Mesothelial cell of epicardium (in vitro differentiated cells): ENCODE measurements around the gene PVALEF. TPM values are rescaled to one million over a fixed set of nuclear protein-coding genes. Genes with fewer than 3 reads are reported as not detected.
A peak's percentile ranks its signal among the peaks of the same experiment; 100 is the strongest.

ENCODE experiments used
- DNase-seq, 2 experiments: peaks; one replicate each; pipeline ENCODE4 v3.0.0; 2021; ENCODE audit warnings: low spot score in 2 of 2; ENCODE audit not compliant: unreplicated experiment in 2 of 2
- H3K27ac Mint-ChIP-seq: 2 replicates; pipeline ENCODE4 v1.8.0; 2021; ENCODE audit warnings: mixed read lengths
- H3K27me3 Mint-ChIP-seq: 2 replicates; pipeline ENCODE4 v1.8.0; 2021; ENCODE audit warnings: low read depth, mixed read lengths
- H3K36me3 Mint-ChIP-seq: 2 replicates; pipeline ENCODE4 v1.8.0; 2021; ENCODE audit warnings: mixed read lengths
- H3K4me1 Mint-ChIP-seq: 2 replicates; pipeline ENCODE4 v1.8.0; 2021; ENCODE audit warnings: mixed read lengths
- H3K4me3 Mint-ChIP-seq: 2 replicates; pipeline ENCODE4 v1.8.0; 2021; ENCODE audit warnings: mild to moderate bottlenecking, moderate library complexity, mixed read lengths
- H3K9me3 Mint-ChIP-seq: 2 replicates; pipeline ENCODE4 v1.8.0; 2021; ENCODE audit warnings: mixed read lengths
- total RNA-seq: library from RNA; stranded (reverse); gene quantifications from 3 replicates; pipeline ENCODE4 v1.2.1, GENCODE V29; 2021
- TF ChIP-seq, protein P1 (sequence below): fragments of 200-600 bp; sonication (generic); IDR thresholded peaks from one replicate; pipeline ENCODE4 v1.5.0; 2021; ENCODE audit warnings: antibody characterized with exemption; ENCODE audit not compliant: unreplicated experiment

PVALEF gene
- total RNA-seq, 1 donor from 2014 or later = 0.22 TPM

DNA sequence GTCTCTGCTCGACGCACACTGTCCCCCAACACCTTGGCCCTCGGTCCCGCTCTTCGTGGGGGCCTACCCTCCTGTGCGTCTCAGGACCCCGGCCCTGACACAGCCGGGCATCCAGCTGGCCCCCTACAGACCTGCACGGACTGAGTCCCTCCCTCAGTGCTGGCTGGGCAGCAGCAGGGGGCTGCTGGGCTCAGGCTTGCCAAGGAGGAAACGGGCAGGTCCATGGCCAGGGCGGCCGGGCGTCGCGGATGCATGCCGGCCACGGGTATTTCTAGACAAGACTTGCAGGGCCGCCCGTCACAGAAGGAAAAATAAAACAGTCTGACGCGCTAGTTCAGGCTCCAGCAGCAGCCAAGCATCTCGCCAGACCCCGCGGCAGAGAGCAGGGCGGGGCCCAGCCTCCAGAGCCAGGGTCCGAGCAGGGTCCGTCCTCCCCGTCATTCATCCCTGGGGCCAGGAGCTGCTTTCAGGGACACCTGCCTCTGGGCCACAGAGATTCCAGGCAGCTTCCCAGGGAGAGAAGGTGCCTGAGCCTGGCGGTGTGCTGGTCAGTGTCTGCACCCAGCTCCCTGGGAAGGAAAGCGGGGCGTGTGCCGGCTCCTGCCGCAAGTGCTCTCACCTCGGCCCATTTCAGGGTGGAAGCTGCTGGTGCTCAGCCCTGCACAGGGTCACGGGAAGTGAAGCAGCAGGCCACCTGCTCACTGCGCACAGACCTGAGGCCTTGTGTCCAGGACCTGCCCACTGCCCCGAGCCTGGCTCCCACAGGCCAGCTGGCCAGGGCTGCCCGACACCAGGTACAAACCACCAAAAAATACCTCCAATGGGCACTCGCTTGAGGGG, 7.2 kb upstream of the PVALEF start:
- no peak for DNase-seq
- TF ChIP-seq, protein P1, sequence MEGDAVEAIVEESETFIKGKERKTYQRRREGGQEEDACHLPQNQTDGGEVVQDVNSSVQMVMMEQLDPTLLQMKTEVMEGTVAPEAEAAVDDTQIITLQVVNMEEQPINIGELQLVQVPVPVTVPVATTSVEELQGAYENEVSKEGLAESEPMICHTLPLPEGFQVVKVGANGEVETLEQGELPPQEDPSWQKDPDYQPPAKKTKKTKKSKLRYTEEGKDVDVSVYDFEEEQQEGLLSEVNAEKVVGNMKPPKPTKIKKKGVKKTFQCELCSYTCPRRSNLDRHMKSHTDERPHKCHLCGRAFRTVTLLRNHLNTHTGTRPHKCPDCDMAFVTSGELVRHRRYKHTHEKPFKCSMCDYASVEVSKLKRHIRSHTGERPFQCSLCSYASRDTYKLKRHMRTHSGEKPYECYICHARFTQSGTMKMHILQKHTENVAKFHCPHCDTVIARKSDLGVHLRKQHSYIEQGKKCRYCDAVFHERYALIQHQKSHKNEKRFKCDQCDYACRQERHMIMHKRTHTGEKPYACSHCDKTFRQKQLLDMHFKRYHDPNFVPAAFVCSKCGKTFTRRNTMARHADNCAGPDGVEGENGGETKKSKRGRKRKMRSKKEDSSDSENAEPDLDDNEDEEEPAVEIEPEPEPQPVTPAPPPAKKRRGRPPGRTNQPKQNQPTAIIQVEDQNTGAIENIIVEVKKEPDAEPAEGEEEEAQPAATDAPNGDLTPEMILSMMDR = no peak
- Mint-ChIP-seq H3K27ac (no peak overlapping the region), H3K4me3 (no peak overlapping the region), H3K36me3 (no peaks in the 10 kb centered on the region), H3K27me3 (peaks cover 7% of the 10 kb centered on the region), H3K9me3 (no peaks in the 10 kb centered on the region), H3K4me1 (no peaks in the 10 kb centered on the region)

DNA sequence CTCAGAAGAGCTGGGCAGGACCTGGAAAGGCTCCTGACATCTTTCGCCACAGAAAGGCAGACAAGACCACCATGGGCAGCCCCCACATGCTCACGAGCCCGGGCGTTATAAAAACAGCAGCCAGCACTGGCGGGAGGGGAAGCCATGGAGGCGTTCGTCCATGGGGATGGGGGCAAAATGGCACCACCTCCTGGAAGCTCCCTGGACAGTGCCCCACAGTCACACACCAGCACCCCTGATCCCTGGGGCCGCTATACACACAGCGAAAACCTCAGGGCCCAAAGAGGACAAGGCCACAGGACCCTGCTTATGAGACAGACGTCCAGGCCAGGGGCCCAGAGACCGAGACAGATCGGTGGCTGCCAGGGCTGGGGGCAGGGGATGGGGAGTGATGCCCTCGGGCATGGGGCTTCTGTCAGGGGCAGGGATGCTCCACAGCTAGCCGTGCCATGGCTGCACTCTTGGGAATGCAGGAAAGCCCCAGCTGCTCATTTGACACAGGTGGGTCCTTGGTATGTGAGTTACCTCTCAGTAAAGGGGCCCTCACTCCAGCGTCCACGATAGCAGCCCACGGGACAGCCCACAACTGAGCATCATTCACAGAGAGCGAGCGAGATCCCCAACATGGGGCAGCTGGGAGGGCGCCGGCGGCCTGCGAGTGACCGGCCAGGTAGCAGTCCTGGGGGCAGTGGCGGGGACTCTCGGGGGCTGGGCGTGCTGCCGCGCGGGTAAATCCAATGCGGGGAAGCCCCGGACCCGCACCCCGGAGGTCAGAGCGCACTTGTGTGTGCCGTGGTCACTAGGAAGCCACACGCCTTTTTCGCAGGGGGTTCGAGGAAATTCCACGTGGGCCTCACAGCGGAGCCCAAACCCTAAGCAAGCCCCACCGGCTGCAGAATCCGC, 6.4 kb upstream of the PVALEF start:
- no peaks in the 10 kb centered on the region for H3K9me3 Mint-ChIP-seq
- H3K36me3 Mint-ChIP-seq = no peaks in the 10 kb centered on the region
- TF ChIP-seq, protein P1 = no peak

DNA sequence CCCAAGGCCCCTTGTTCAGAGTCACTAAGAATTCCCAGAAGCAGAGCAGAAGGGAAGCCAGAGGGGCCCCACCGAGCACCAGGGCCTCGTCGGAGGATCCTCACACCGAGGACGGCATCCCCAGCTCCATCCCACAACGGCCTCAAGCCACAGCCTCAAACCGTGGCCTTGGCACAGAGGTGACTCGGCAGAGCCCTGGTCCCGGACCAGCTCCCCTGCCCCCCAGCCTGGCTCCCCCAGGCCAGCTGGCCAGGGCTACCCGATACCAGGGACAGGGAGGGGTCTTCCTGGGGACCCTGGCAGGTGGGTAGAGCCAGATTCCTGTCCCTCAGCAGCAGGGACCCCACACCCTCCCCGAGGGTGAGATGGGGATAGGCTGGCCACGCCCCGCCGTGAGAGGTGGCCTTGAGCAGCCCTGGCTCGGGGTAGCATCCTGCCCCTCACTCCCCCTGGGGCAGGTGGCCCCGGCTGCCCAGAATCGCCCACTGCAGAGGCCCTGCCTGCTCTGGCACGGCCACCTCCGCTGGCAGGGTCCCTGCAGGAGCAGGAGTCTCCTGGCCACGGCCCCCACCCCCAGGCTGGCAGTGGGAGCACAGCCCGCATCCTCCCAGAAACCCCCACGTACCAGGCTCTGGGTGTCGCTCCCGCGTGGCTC, 5.6 kb upstream of the PVALEF start:
- TF ChIP-seq, protein P1 = no peak
- no peak for DNase-seq
- Mint-ChIP-seq H3K4me3 (no peak overlapping the region), H3K27ac (no peak overlapping the region), H3K9me3 (no peaks in the 10 kb centered on the region), H3K27me3 (peaks cover 3% of the 10 kb centered on the region), H3K36me3 (no peaks in the 10 kb centered on the region), H3K4me1 (peaks cover 6% of the 10 kb centered on the region)

More for the DNA sequence above, 6.4 kb upstream of the PVALEF start:
- no peak overlapping the region for H3K27ac Mint-ChIP-seq
- DNase-seq = peak in 1 of 2 experiments; percentile 17
- no peaks in the 10 kb centered on the region for H3K4me1 Mint-ChIP-seq
- H3K4me3 Mint-ChIP-seq = no peak overlapping the region
- peaks cover 4% of the 10 kb centered on the region for H3K27me3 Mint-ChIP-seq

DNA sequence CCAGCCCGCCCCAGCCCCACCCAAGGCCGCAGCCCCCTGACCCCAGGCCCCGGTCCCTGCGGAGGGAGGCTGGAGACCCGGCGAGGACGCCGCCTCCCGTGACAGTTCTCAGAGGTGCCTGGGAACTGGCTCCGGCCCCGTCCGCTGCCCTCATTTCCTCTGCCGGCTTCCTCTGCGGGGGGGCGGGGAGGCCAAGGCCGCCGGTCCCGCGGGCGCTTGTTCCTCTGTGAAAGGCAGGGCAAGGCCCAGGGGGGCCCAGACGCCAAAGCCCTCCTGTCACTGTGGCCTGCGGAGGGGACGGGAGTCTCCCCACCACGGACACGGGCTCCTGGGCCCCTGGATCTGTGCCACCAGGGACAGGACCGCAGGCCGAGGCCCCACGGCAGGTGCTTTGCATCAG, 5.0 kb upstream of the PVALEF start:
- H3K36me3 Mint-ChIP-seq = no peaks in the 10 kb centered on the region
- H3K4me1 Mint-ChIP-seq = peaks cover 8% of the 10 kb centered on the region
- TF ChIP-seq, protein P1 = no peak
- no peaks in the 10 kb centered on the region for H3K9me3 Mint-ChIP-seq
- no peaks in the 10 kb centered on the region for H3K27me3 Mint-ChIP-seq
- H3K27ac Mint-ChIP-seq = no peak overlapping the region
- no peak for DNase-seq
- H3K4me3 Mint-ChIP-seq = no peak overlapping the region

DNA sequence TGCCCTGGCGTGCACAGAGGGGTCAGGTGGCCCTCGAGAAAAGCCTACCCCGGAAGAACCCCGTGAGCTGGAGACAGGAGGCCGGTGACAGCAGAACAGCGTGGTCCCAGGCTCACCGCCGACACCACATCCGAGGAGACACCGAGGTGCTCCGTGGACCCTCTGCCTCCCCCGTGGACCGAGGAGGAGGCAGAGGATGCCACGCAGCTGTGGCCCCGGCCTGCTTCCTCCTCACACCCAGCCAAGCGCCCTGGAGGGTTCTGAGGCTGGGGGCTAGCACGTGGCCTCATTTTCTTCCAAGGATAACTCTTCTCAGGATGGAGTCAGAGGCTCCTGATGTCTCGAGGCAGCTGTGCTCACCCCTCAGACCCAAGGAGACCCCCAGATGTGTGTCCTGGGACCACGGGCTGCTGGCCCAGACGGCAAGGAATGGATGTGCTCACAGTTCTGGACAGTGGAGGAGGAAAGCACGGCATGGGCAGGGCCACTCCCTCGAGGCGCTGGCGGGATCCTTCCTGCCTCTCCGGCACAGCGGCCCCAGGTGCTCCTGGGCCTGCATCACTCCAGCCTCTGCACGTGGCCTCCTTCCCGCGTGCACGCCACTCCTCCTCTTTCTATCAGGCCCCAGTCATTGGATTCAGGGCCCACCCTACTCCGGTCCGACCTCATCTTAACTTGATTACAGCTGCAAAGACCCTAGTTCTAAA, 4.4 kb upstream of the PVALEF start:
- peaks cover 8% of the 10 kb centered on the region for H3K4me1 Mint-ChIP-seq
- H3K9me3 Mint-ChIP-seq = no peaks in the 10 kb centered on the region
- no peak overlapping the region for H3K27ac Mint-ChIP-seq
- H3K4me3 Mint-ChIP-seq = no peak overlapping the region
- TF ChIP-seq, protein P1 = no peak
- DNase-seq = no peak
- no peaks in the 10 kb centered on the region for H3K36me3 Mint-ChIP-seq
- H3K27me3 Mint-ChIP-seq = no peaks in the 10 kb centered on the region
